ENCODE measurements around the gene CYLD.

The CYLD gene

GRCh38 chr16:50711862-50712559, 29.9 kb upstream of the CYLD start:
- DNase-seq, result no peak

- DNase-seq, result no peak
Measured at GRCh38 chr16:50712560-50712898, 29.4 kb upstream of the CYLD start.

GRCh38 chr16:50712956-50713355, 28.9 kb upstream of the CYLD start:
- DNase-seq, result no peak

- DNase-seq, result no peak
Measured at GRCh38 chr16:50717091-50717490, 24.8 kb upstream of the CYLD start.

- DNase-seq, result no peak
Measured at GRCh38 chr16:50717494-50717893, 24.4 kb upstream of the CYLD start.

- no peak for DNase-seq
Measured at GRCh38 chr16:50718061-50718760, 23.7 kb upstream of the CYLD start.

- DNase-seq, result no peak
Measured at GRCh38 chr16:50718761-50719400, 23.0 kb upstream of the CYLD start.

GRCh38 chr16:50719401-50720337, 22.2 kb upstream of the CYLD start:
- DNase-seq, result no peak

GRCh38 chr16:50721549-50722404, 20.1 kb upstream of the CYLD start:
- no peak for DNase-seq

GRCh38 chr16:50722405-50722737, 19.5 kb upstream of the CYLD start:
- no peak for DNase-seq

GRCh38 chr16:50722960-50723359, 18.9 kb upstream of the CYLD start:
- DNase-seq, result no peak

GRCh38 chr16:50724306-50724705, 17.6 kb upstream of the CYLD start:
- DNase-seq, result no peak

- no peak for DNase-seq
Measured at GRCh38 chr16:50731130-50731988, 10.5 kb upstream of the CYLD start.

- no peak for DNase-seq
Measured at GRCh38 chr16:50731989-50732832, 9.7 kb upstream of the CYLD start.

- no peak for DNase-seq
Measured at GRCh38 chr16:50733468-50733867, 8.4 kb upstream of the CYLD start.

GRCh38 chr16:50735629-50736122, 6.2 kb upstream of the CYLD start:
- no peak for DNase-seq

- no peak for DNase-seq
Measured at GRCh38 chr16:50736448-50736847, 5.4 kb upstream of the CYLD start.

- DNase-seq, result no peak
Measured at GRCh38 chr16:50737420-50737959, 4.4 kb upstream of the CYLD start.

- no peak for DNase-seq
Measured at GRCh38 chr16:50739031-50739430, 2.9 kb upstream of the CYLD start.

- no peak for DNase-seq
Measured at GRCh38 chr16:50740736-50741135, 1.1 kb upstream of the CYLD start.

All from activated CD4-positive, CD25-positive, alpha-beta regulatory T cell treated with anti-CD3 and anti-CD28 coated beads, Interleukin-2, amount 50 U/mL, for 72 hours (primary cell).